HepG2 (cell line): Measurements from ENCODE around the gene TTLL10. TPM values are rescaled to one million over a fixed set of nuclear protein-coding genes. Genes with fewer than 3 reads are reported as not detected.

Experiments used
- KDM6A ChIP-seq: IDR thresholded peaks from 2 replicates; pipeline ENCODE4 v1.6.1; 2016; ENCODE audit warnings: low read depth
- KMT2B ChIP-seq: IDR thresholded peaks from 2 replicates; pipeline ENCODE4 v1.6.1; 2016; ENCODE audit warnings: missing genetic modification reagents, missing compliant biosample characterization
- SALL1 ChIP-seq: sonication (generic); formaldehyde crosslinking; IDR thresholded peaks from 2 replicates; pipeline ENCODE4 v1.8.0; 2022; ENCODE audit warnings: mild to moderate bottlenecking, missing genetic modification reagents
- SNAI1 ChIP-seq: sonication (generic); formaldehyde crosslinking; IDR thresholded peaks from 2 replicates; pipeline ENCODE4 v1.5.0; 2020; ENCODE audit warnings: mild to moderate bottlenecking, missing genetic modification reagents, borderline replicate concordance
- ZFP36 ChIP-seq: fragments of 150-350 bp; IDR thresholded peaks from 2 replicates; pipeline ENCODE4 v1.6.1; 2018; ENCODE audit warnings: borderline replicate concordance, low read length, low read depth; ENCODE audit not compliant: partially characterized antibody
- ZFYVE20 ChIP-seq: sonication (generic); formaldehyde crosslinking; IDR thresholded peaks from 2 replicates; pipeline ENCODE4 v1.8.0; 2023; ENCODE audit warnings: low read depth, mild to moderate bottlenecking, moderate library complexity, missing genetic modification reagents, borderline replicate concordance
- ZNF160 ChIP-seq: sonication (generic); formaldehyde crosslinking; IDR thresholded peaks from 2 replicates; pipeline ENCODE4 v1.8.0; 2022; ENCODE audit warnings: mild to moderate bottlenecking, inconsistent platforms, missing genetic modification reagents
- ZNF530 ChIP-seq: sonication (generic); formaldehyde crosslinking; IDR thresholded peaks from 2 replicates; pipeline ENCODE4 v1.5.0; 2020; ENCODE audit warnings: low read depth, mild to moderate bottlenecking, missing genetic modification reagents
- ZNF788 ChIP-seq: sonication (generic); formaldehyde crosslinking; IDR thresholded peaks from 2 replicates; pipeline ENCODE4 v1.5.0; 2020; ENCODE audit warnings: mild to moderate bottlenecking, missing genetic modification reagents, borderline replicate concordance
- polyA plus RNA-seq, 8 experiments: library from polyadenylated mRNA; depleted of rRNA in 3 of 8; stranded (reverse) in 7 of 8; unstranded in 1 of 8; fragments of >200 nt; fragmentation: Illumina TruSeq in 4 of 8; extraction: Trizol in 4 of 8; gene quantifications; 2 replicates each; pipeline versions ENCODE4 v1.2.1 to v1.2.3, GENCODE V29; 2011 to 2016; ENCODE audit warnings: low read depth in 4 of 8, missing spikeins in 1 of 8, mixed read lengths in 1 of 8; ENCODE audit not compliant: insufficient read depth in 1 of 8
- total RNA-seq, 5 experiments: library from RNA; depleted of rRNA; stranded (reverse); fragments of >200 nt; fragmentation: Illumina TruSeq; extraction: Trizol; gene quantifications; 2 replicates each; pipeline ENCODE4 v1.2.3, GENCODE V29; 2016; ENCODE audit warnings: low read depth in 1 of 5
- TF ChIP-seq, protein P1 (sequence below): sonication (generic); formaldehyde crosslinking; IDR thresholded peaks from 2 replicates; pipeline ENCODE4 v1.5.0; 2020; ENCODE audit warnings: missing genetic modification reagents, mild to moderate bottlenecking, borderline replicate concordance
- TF ChIP-seq, protein P2 (sequence below): sonication (generic); formaldehyde crosslinking; IDR thresholded peaks from 2 replicates; pipeline ENCODE4 v1.5.1; 2020; ENCODE audit warnings: missing genetic modification reagents, mild to moderate bottlenecking, borderline replicate concordance
- TF ChIP-seq, protein P3 (sequence below): sonication (generic); formaldehyde crosslinking; IDR thresholded peaks from 2 replicates; pipeline ENCODE4 v1.5.0; 2020; ENCODE audit warnings: missing genetic modification reagents
- TF ChIP-seq, protein P4 (sequence below): sonication (generic); formaldehyde crosslinking; IDR thresholded peaks from 2 replicates; pipeline ENCODE4 v1.4.0; 2020; ENCODE audit warnings: missing genetic modification reagents
- TF ChIP-seq, protein P5 (sequence below): IDR thresholded peaks from 2 replicates; pipeline ENCODE4 v1.6.1; 2016; ENCODE audit warnings: low read depth, missing genetic modification reagents, missing compliant biosample characterization
- TF ChIP-seq, protein P6 (sequence below): sonication (generic); formaldehyde crosslinking; IDR thresholded peaks from 2 replicates; pipeline ENCODE4 v1.4.0; 2020; ENCODE audit warnings: mild to moderate bottlenecking, missing genetic modification reagents, borderline replicate concordance

TTLL10 gene
- total and polyA plus RNA-seq, 2 of the 13 experiments (the other 11 are each of a cell fraction or from before 2014, with no cell fraction given), result not detected

DNA sequence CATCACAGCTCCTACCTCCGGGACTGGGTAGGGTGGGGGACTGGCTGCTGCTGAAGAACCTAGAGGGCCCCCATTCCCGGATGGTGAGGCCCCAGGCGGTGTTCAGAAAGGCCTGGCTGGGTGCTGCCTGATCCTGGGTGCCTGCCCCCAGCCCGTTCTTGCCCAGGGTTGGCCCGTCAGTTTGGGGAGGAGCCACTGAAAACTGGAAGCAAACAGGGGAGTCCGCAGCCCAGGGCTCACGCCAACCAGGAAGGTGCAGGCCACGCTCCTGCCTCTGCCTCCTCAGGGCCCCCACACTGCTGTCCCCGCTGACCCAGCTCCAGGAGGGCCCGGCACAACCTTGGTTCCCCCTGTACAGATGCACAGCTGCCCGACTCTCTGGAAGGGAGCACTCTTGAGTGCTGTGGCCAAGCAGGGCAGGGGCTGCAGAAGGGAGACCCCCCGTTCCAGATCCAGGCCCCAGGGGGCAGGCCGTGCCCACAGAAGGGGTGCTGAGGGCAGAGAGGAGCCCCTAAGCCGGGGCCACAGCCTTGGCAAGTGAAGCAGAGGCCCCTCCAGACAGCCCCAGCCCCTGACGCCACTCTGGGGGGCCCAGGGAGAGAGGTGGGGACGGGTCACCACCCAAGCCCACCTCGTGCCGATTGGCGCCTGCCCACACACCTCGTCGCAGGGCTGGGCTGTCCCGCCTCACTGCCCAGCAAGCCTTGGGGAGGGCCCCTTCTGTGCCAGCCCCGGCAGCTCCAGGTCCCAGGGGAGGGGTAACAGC, 67.3 kb downstream of the TTLL10 start (continued):
- TF ChIP-seq ZNF788 (CRISPR knock-in tag), result no peak
- TF ChIP-seq, protein P1, sequence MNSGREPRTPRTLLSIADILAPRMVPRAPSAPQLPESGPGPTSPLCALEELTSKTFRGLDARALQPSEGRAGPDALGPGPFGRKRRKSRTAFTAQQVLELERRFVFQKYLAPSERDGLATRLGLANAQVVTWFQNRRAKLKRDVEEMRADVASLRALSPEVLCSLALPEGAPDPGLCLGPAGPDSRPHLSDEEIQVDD, result no peak
- no peak for TF ChIP-seq ZNF530 (CRISPR knock-in tag)
- no peak for TF ChIP-seq ZFP36
- TF ChIP-seq SALL1 (CRISPR knock-in tag), result no peak; the same call in 1 of the 2 replicates
- no peak for TF ChIP-seq KDM6A (CRISPR knock-in tag)
- TF ChIP-seq KMT2B (CRISPR knock-in tag), result no peak
- TF ChIP-seq, protein P2, sequence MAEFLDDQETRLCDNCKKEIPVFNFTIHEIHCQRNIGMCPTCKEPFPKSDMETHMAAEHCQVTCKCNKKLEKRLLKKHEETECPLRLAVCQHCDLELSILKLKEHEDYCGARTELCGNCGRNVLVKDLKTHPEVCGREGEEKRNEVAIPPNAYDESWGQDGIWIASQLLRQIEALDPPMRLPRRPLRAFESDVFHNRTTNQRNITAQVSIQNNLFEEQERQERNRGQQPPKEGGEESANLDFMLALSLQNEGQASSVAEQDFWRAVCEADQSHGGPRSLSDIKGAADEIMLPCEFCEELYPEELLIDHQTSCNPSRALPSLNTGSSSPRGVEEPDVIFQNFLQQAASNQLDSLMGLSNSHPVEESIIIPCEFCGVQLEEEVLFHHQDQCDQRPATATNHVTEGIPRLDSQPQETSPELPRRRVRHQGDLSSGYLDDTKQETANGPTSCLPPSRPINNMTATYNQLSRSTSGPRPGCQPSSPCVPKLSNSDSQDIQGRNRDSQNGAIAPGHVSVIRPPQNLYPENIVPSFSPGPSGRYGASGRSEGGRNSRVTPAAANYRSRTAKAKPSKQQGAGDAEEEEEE (CRISPR knock-in tag), result no peak
- no peak for TF ChIP-seq ZNF160 (CRISPR knock-in tag)
- no peak for TF ChIP-seq ZFYVE20 (CRISPR knock-in tag)
- TF ChIP-seq, protein P3, sequence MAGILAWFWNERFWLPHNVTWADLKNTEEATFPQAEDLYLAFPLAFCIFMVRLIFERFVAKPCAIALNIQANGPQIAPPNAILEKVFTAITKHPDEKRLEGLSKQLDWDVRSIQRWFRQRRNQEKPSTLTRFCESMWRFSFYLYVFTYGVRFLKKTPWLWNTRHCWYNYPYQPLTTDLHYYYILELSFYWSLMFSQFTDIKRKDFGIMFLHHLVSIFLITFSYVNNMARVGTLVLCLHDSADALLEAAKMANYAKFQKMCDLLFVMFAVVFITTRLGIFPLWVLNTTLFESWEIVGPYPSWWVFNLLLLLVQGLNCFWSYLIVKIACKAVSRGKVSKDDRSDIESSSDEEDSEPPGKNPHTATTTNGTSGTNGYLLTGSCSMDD (CRISPR knock-in tag), result no peak
- TF ChIP-seq, protein P4, sequence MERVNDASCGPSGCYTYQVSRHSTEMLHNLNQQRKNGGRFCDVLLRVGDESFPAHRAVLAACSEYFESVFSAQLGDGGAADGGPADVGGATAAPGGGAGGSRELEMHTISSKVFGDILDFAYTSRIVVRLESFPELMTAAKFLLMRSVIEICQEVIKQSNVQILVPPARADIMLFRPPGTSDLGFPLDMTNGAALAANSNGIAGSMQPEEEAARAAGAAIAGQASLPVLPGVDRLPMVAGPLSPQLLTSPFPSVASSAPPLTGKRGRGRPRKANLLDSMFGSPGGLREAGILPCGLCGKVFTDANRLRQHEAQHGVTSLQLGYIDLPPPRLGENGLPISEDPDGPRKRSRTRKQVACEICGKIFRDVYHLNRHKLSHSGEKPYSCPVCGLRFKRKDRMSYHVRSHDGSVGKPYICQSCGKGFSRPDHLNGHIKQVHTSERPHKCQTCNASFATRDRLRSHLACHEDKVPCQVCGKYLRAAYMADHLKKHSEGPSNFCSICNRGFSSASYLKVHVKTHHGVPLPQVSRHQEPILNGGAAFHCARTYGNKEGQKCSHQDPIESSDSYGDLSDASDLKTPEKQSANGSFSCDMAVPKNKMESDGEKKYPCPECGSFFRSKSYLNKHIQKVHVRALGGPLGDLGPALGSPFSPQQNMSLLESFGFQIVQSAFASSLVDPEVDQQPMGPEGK (CRISPR knock-in tag), result peak; percentile 83
- no peak for TF ChIP-seq SNAI1 (CRISPR knock-in tag)
- TF ChIP-seq, protein P5, sequence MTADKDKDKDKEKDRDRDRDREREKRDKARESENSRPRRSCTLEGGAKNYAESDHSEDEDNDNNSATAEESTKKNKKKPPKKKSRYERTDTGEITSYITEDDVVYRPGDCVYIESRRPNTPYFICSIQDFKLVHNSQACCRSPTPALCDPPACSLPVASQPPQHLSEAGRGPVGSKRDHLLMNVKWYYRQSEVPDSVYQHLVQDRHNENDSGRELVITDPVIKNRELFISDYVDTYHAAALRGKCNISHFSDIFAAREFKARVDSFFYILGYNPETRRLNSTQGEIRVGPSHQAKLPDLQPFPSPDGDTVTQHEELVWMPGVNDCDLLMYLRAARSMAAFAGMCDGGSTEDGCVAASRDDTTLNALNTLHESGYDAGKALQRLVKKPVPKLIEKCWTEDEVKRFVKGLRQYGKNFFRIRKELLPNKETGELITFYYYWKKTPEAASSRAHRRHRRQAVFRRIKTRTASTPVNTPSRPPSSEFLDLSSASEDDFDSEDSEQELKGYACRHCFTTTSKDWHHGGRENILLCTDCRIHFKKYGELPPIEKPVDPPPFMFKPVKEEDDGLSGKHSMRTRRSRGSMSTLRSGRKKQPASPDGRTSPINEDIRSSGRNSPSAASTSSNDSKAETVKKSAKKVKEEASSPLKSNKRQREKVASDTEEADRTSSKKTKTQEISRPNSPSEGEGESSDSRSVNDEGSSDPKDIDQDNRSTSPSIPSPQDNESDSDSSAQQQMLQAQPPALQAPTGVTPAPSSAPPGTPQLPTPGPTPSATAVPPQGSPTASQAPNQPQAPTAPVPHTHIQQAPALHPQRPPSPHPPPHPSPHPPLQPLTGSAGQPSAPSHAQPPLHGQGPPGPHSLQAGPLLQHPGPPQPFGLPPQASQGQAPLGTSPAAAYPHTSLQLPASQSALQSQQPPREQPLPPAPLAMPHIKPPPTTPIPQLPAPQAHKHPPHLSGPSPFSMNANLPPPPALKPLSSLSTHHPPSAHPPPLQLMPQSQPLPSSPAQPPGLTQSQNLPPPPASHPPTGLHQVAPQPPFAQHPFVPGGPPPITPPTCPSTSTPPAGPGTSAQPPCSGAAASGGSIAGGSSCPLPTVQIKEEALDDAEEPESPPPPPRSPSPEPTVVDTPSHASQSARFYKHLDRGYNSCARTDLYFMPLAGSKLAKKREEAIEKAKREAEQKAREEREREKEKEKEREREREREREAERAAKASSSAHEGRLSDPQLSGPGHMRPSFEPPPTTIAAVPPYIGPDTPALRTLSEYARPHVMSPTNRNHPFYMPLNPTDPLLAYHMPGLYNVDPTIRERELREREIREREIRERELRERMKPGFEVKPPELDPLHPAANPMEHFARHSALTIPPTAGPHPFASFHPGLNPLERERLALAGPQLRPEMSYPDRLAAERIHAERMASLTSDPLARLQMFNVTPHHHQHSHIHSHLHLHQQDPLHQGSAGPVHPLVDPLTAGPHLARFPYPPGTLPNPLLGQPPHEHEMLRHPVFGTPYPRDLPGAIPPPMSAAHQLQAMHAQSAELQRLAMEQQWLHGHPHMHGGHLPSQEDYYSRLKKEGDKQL (CRISPR knock-in tag), result no peak
- TF ChIP-seq, protein P6, sequence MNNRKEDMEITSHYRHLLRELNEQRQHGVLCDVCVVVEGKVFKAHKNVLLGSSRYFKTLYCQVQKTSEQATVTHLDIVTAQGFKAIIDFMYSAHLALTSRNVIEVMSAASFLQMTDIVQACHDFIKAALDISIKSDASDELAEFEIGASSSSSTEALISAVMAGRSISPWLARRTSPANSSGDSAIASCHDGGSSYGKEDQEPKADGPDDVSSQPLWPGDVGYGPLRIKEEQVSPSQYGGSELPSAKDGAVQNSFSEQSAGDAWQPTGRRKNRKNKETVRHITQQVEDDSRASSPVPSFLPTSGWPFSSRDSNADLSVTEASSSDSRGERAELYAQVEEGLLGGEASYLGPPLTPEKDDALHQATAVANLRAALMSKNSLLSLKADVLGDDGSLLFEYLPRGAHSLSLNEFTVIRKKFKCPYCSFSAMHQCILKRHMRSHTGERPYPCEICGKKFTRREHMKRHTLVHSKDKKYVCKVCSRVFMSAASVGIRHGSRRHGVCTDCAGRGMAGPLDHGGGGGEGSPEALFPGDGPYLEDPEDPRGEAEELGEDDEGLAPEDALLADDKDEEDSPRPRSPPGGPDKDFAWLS (CRISPR knock-in tag), result no peak
